GOT3 (cell line): ENCODE data around the gene CCNL2.

Experiments used
- DNase-seq: peaks from one replicate; lab custom pipeline; 2025; ENCODE audit warnings: mixed read lengths; lab: John Stamatoyannopoulos, UW

The CCNL2 gene

DNA sequence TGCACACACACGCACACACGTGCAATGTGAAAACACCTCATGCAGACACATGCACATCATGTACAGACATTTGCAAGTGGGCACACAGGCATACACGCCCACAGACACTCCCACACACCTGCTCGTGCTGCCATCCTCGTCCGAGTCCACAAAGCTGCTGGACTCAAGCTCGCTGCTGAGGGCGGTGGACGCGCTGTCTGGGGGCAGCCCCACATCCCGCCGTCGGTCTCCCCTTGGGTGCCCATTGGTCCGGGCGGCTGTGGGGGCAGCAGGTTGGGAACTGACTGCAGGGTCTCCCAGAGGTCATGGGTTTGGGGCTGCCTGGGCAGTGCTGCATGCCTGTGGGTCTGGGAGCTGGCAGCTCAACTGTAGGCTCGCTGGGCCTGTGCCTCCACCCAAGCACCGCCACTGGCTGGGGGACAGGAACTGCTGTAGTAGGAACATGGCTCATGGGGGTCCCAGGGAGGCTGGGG, 57.5 kb downstream of the CCNL2 start:
- DNase-seq: no peak

DNA sequence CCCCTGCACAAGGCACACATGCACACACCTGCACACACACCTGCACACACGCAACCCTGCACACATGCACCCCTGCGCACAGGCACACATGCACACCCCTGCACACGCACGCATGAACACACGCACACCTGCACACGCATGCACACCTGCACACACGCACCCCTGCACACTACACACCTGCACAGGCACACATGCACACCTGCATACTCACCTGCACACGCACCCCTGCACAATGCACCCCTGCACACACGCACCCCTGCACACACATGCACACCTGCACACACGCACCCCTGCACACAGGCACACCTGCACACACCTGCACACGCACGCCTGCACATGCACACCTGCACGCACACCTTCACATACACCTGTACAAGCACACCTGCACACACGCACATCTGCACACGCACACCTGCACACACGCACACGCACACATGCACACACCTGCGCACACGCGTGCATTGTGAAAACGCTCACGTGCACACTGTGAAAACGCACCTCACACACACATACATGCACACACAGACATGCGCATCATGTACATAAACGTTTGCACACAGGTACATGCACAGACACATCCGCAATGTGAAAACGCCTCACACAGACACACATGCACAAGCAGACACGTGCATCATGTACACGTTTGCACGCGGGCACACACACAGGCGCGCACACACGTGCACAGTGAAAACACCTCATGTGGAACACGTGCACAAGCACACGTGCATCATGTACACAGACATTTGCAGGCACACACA, 58.2 kb downstream of the CCNL2 start:
- DNase-seq: no peak

- DNase-seq: no peak
Observed at GRCh38 chr1:1340185-1340584, 59.0 kb downstream of the CCNL2 start.

DNA sequence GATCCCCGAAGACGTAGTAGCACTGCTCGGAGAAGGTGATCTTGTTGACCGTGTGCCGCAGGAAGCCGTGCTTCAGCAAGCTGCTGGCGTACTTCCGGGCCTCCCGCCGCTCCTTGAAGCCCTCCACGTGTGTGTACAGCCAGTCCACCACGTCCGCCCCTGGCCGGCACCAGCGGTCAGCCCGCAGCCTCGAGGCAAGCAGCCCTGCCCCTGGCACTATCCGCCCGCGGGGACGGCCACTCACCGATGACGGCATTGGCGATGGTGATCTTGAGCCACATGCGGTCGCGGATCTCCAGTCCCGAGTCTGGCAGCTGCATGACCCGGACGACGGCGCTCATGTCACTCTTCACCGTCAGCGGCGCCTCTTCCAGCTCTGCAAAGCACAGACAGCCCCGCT, 60.9 kb downstream of the CCNL2 start:
- no peak for DNase-seq

- DNase-seq: no peak
Observed at GRCh38 chr1:1337793-1338147, 61.4 kb downstream of the CCNL2 start.

- DNase-seq: no peak
Observed at GRCh38 chr1:1336931-1337792, 62.0 kb downstream of the CCNL2 start.

GRCh38 chr1:1336446-1336845, 62.7 kb downstream of the CCNL2 start:
- DNase-seq: no peak

GRCh38 chr1:1335792-1336248, 63.3 kb downstream of the CCNL2 start:
- no peak for DNase-seq
